ENCODE results near the gene RTN4R. TPM values are rescaled to one million over a fixed set of nuclear protein-coding genes. Genes with fewer than 3 reads are reported as not detected.

The RTN4R gene
- polyA plus RNA-seq, 2 donors, result 1.9 to 2.5 TPM

- H3K4me3 ChIP-seq (ENCODE audit: low read depth in 1 of 2, low read length in 2 of 2), result no peak overlapping the region
- no peaks in the 10 kb centered on the region for H3K36me3 ChIP-seq (ENCODE audit: control insufficient read depth in 2 of 2, insufficient read depth in 2 of 2, low read length in 1 of 2)
- H3K9me3 ChIP-seq (ENCODE audit: control insufficient read depth in 2 of 2, insufficient read depth in 1 of 2, low read depth in 1 of 2, low read length in 1 of 2), result peaks cover 0 to 8% of the 10 kb centered on the region in 2 donors
- H3K4me1 ChIP-seq (ENCODE audit: control insufficient read depth in 2 of 2, insufficient read depth in 2 of 2, low read length in 1 of 2), result peaks cover 0 to 11% of the 10 kb centered on the region in 2 donors
- H3K27ac ChIP-seq (ENCODE audit: low read depth in 2 of 2, low read length in 1 of 2), result no peak overlapping the region
- 94 to 95% methylated on average over 18 of the region's 18 CpGs for WGBS, 2 donors
- no peaks in the 10 kb centered on the region for H3K27me3 ChIP-seq (ENCODE audit: control insufficient read depth in 1 of 2, insufficient read depth in 2 of 2, low read length in 2 of 2)
These were observed 43.0 kb downstream of the RTN4R start for GRCh38 chr22:20224917-20225692.

GRCh38 chr22:20224256-20224626 lies 43.9 kb downstream of the RTN4R start:
- no peaks in the 10 kb centered on the region for H3K36me3 ChIP-seq (ENCODE audit: control insufficient read depth in 2 of 2, insufficient read depth in 2 of 2, low read length in 1 of 2)
- H3K4me3 ChIP-seq (ENCODE audit: low read depth in 1 of 2, low read length in 2 of 2), result no peak overlapping the region
- peaks cover 0 to 11% of the 10 kb centered on the region in 2 donors for H3K4me1 ChIP-seq (ENCODE audit: control insufficient read depth in 2 of 2, insufficient read depth in 2 of 2, low read length in 1 of 2)
- 89% methylated on average over 3 of the region's 3 CpGs for WGBS, 2 donors
- peaks cover 0 to 8% of the 10 kb centered on the region in 2 donors for H3K9me3 ChIP-seq (ENCODE audit: control insufficient read depth in 2 of 2, insufficient read depth in 1 of 2, low read depth in 1 of 2, low read length in 1 of 2)
- H3K27me3 ChIP-seq (ENCODE audit: control insufficient read depth in 1 of 2, insufficient read depth in 2 of 2, low read length in 2 of 2), result no peaks in the 10 kb centered on the region
- H3K27ac ChIP-seq (ENCODE audit: low read depth in 2 of 2, low read length in 1 of 2), result no peak overlapping the region

- H3K27ac ChIP-seq (ENCODE audit: low read depth in 2 of 2, low read length in 1 of 2), result no peak overlapping the region
- peaks cover 0 to 8% of the 10 kb centered on the region in 2 donors for H3K9me3 ChIP-seq (ENCODE audit: control insufficient read depth in 2 of 2, insufficient read depth in 1 of 2, low read depth in 1 of 2, low read length in 1 of 2)
- 85 to 87% methylated on average over 22 to 29 of the region's 29 CpGs for WGBS, 2 donors
- no peaks in the 10 kb centered on the region for H3K36me3 ChIP-seq (ENCODE audit: control insufficient read depth in 2 of 2, insufficient read depth in 2 of 2, low read length in 1 of 2)
- H3K27me3 ChIP-seq (ENCODE audit: control insufficient read depth in 1 of 2, insufficient read depth in 2 of 2, low read length in 2 of 2), result no peaks in the 10 kb centered on the region
- H3K4me1 ChIP-seq (ENCODE audit: control insufficient read depth in 2 of 2, insufficient read depth in 2 of 2, low read length in 1 of 2), result peaks cover 0 to 11% of the 10 kb centered on the region in 2 donors
- H3K4me3 ChIP-seq (ENCODE audit: low read depth in 1 of 2, low read length in 2 of 2), result no peak overlapping the region
These were observed 44.5 kb downstream of the RTN4R start for GRCh38 chr22:20223421-20224255.

GRCh38 chr22:20222764-20223420 lies 45.2 kb downstream of the RTN4R start:
- Histone ChIP-seq H3K9me3 (ENCODE audit: control insufficient read depth in 2 of 2, insufficient read depth in 1 of 2, low read depth in 1 of 2, low read length in 1 of 2) (peaks cover 0 to 8% of the 10 kb centered on the region in 2 donors), H3K27me3 (ENCODE audit: control insufficient read depth in 1 of 2, insufficient read depth in 2 of 2, low read length in 2 of 2) (no peaks in the 10 kb centered on the region), H3K4me1 (ENCODE audit: control insufficient read depth in 2 of 2, insufficient read depth in 2 of 2, low read length in 1 of 2) (peaks cover 0 to 11% of the 10 kb centered on the region in 2 donors), H3K36me3 (ENCODE audit: control insufficient read depth in 2 of 2, insufficient read depth in 2 of 2, low read length in 1 of 2) (no peaks in the 10 kb centered on the region), H3K4me3 (ENCODE audit: low read depth in 1 of 2, low read length in 2 of 2) (no peak overlapping the region), H3K27ac (ENCODE audit: low read depth in 2 of 2, low read length in 1 of 2) (no peak overlapping the region)
- WGBS, 2 donors, result 83% methylated on average over 7 of the region's 7 CpGs

GRCh38 chr22:20221421-20222340 lies 46.4 kb downstream of the RTN4R start:
- H3K27me3 ChIP-seq (ENCODE audit: control insufficient read depth in 1 of 2, insufficient read depth in 2 of 2, low read length in 2 of 2), result no peaks in the 10 kb centered on the region
- no peaks in the 10 kb centered on the region for H3K36me3 ChIP-seq (ENCODE audit: control insufficient read depth in 2 of 2, insufficient read depth in 2 of 2, low read length in 1 of 2)
- no peak overlapping the region for H3K27ac ChIP-seq (ENCODE audit: low read depth in 2 of 2, low read length in 1 of 2)
- no peak overlapping the region for H3K4me3 ChIP-seq (ENCODE audit: low read depth in 1 of 2, low read length in 2 of 2)
- 55 to 65% methylated on average over 17 of the region's 17 CpGs for WGBS, 2 donors
- peaks cover 0 to 8% of the 10 kb centered on the region in 2 donors for H3K9me3 ChIP-seq (ENCODE audit: control insufficient read depth in 2 of 2, insufficient read depth in 1 of 2, low read depth in 1 of 2, low read length in 1 of 2)
- H3K4me1 ChIP-seq (ENCODE audit: control insufficient read depth in 2 of 2, insufficient read depth in 2 of 2, low read length in 1 of 2), result peaks cover 0 to 11% of the 10 kb centered on the region in 2 donors

- no peak overlapping the region for H3K27ac ChIP-seq (ENCODE audit: low read depth in 2 of 2, low read length in 1 of 2)
- peaks cover 0 to 8% of the 10 kb centered on the region in 2 donors for H3K9me3 ChIP-seq (ENCODE audit: control insufficient read depth in 2 of 2, insufficient read depth in 1 of 2, low read depth in 1 of 2, low read length in 1 of 2)
These were observed 47.5 kb downstream of the RTN4R start for GRCh38 chr22:20220629-20221026.

GRCh38 chr22:20219667-20220628 lies 48.2 kb downstream of the RTN4R start:
- H3K36me3 ChIP-seq (ENCODE audit: control insufficient read depth in 2 of 2, insufficient read depth in 2 of 2, low read length in 1 of 2), result no peaks in the 10 kb centered on the region
- H3K4me1 ChIP-seq (ENCODE audit: control insufficient read depth in 2 of 2, insufficient read depth in 2 of 2, low read length in 1 of 2), result peaks cover 0 to 5% of the 10 kb centered on the region in 2 donors
- H3K9me3 ChIP-seq (ENCODE audit: control insufficient read depth in 2 of 2, insufficient read depth in 1 of 2, low read depth in 1 of 2, low read length in 1 of 2), result peaks cover 0 to 1% of the 10 kb centered on the region in 2 donors
- no peaks in the 10 kb centered on the region for H3K27me3 ChIP-seq (ENCODE audit: control insufficient read depth in 1 of 2, insufficient read depth in 2 of 2, low read length in 2 of 2)
- 91 to 93% methylated on average over 10 of the region's 10 CpGs for WGBS, 2 donors
- no peak overlapping the region for H3K27ac ChIP-seq (ENCODE audit: low read depth in 2 of 2, low read length in 1 of 2)
- H3K4me3 ChIP-seq (ENCODE audit: low read depth in 1 of 2, low read length in 2 of 2), result no peak overlapping the region

More at GRCh38 chr22:20220629-20221026, 47.5 kb downstream of the RTN4R start:
- peaks cover 0 to 11% of the 10 kb centered on the region in 2 donors for H3K4me1 ChIP-seq (ENCODE audit: control insufficient read depth in 2 of 2, insufficient read depth in 2 of 2, low read length in 1 of 2)
- 51 to 66% methylated on average over 13 of the region's 13 CpGs for WGBS, 2 donors
- H3K27me3 ChIP-seq (ENCODE audit: control insufficient read depth in 1 of 2, insufficient read depth in 2 of 2, low read length in 2 of 2), result no peaks in the 10 kb centered on the region
- H3K36me3 ChIP-seq (ENCODE audit: control insufficient read depth in 2 of 2, insufficient read depth in 2 of 2, low read length in 1 of 2), result no peaks in the 10 kb centered on the region
- H3K4me3 ChIP-seq (ENCODE audit: low read depth in 1 of 2, low read length in 2 of 2), result no peak overlapping the region

GRCh38 chr22:20218987-20219386 lies 49.1 kb downstream of the RTN4R start:
- no peaks in the 10 kb centered on the region for H3K9me3 ChIP-seq (ENCODE audit: control insufficient read depth in 2 of 2, insufficient read depth in 1 of 2, low read depth in 1 of 2, low read length in 1 of 2)
- 89 to 95% methylated on average over 7 of the region's 7 CpGs for WGBS, 2 donors
- no peaks in the 10 kb centered on the region for H3K27me3 ChIP-seq (ENCODE audit: control insufficient read depth in 1 of 2, insufficient read depth in 2 of 2, low read length in 2 of 2)
- H3K4me1 ChIP-seq (ENCODE audit: control insufficient read depth in 2 of 2, insufficient read depth in 2 of 2, low read length in 1 of 2), result peaks cover 0 to 5% of the 10 kb centered on the region in 2 donors
- no peak overlapping the region for H3K4me3 ChIP-seq (ENCODE audit: low read depth in 1 of 2, low read length in 2 of 2)
- no peak overlapping the region for H3K27ac ChIP-seq (ENCODE audit: low read depth in 2 of 2, low read length in 1 of 2)
- H3K36me3 ChIP-seq (ENCODE audit: control insufficient read depth in 2 of 2, insufficient read depth in 2 of 2, low read length in 1 of 2), result no peaks in the 10 kb centered on the region

Measured in esophagus (tissue), 2 donors.